ENCODE measurements around the gene SLC2A1. TPM values are rescaled to one million over a fixed set of nuclear protein-coding genes. Genes with fewer than 3 reads are reported as not detected.

The SLC2A1 gene
- total RNA-seq, 1 experiment from 2014 or later = 90.9 TPM

- H3K36me3 ChIP-seq (replicated peaks; ENCODE audit: control insufficient read depth, insufficient read depth, low read length) = peaks cover 58% of the 10 kb centered on the region
- no peaks in the 10 kb centered on the region for H3K27me3 ChIP-seq (ENCODE audit: control insufficient read depth, insufficient read depth, low read length)
- H3K4me3 ChIP-seq (ENCODE audit: insufficient read depth, low read depth, low read length) = no peak overlapping the region
- DNase-seq = no peak
Measured at GRCh38 chr1:42935313-42935895, 23.3 kb downstream of the SLC2A1 start.

GRCh38 chr1:42934541-42935312, 23.9 kb downstream of the SLC2A1 start:
- Histone ChIP-seq H3K27me3 (ENCODE audit: control insufficient read depth, insufficient read depth, low read length) (no peaks in the 10 kb centered on the region), H3K4me3 (ENCODE audit: insufficient read depth, low read depth, low read length) (no peak overlapping the region), H3K36me3 (replicated peaks; ENCODE audit: control insufficient read depth, insufficient read depth, low read length) (peaks cover 61% of the 10 kb centered on the region)
- DNase-seq = peak; percentile 11

GRCh38 chr1:42933610-42934491, 24.8 kb downstream of the SLC2A1 start:
- peak; percentile 13 for DNase-seq
- no peak overlapping the region for H3K4me3 ChIP-seq (ENCODE audit: insufficient read depth, low read depth, low read length)
- H3K36me3 ChIP-seq (replicated peaks; ENCODE audit: control insufficient read depth, insufficient read depth, low read length) = peaks cover 66% of the 10 kb centered on the region
- H3K27me3 ChIP-seq (ENCODE audit: control insufficient read depth, insufficient read depth, low read length) = no peaks in the 10 kb centered on the region

- Histone ChIP-seq H3K36me3 (replicated peaks; ENCODE audit: control insufficient read depth, insufficient read depth, low read length) (peaks cover 68% of the 10 kb centered on the region), H3K4me3 (ENCODE audit: insufficient read depth, low read depth, low read length) (no peak overlapping the region), H3K27me3 (ENCODE audit: control insufficient read depth, insufficient read depth, low read length) (no peaks in the 10 kb centered on the region)
- DNase-seq = peak; percentile 20
Measured at GRCh38 chr1:42933060-42933586, 25.5 kb downstream of the SLC2A1 start.

GRCh38 chr1:42932442-42932941, 26.2 kb downstream of the SLC2A1 start:
- H3K36me3 ChIP-seq (replicated peaks; ENCODE audit: control insufficient read depth, insufficient read depth, low read length) = peaks cover 69% of the 10 kb centered on the region
- DNase-seq = no peak
- no peak overlapping the region for H3K4me3 ChIP-seq (ENCODE audit: insufficient read depth, low read depth, low read length)
- H3K27me3 ChIP-seq (ENCODE audit: control insufficient read depth, insufficient read depth, low read length) = no peaks in the 10 kb centered on the region

GRCh38 chr1:42931911-42932422, 26.7 kb downstream of the SLC2A1 start:
- Histone ChIP-seq H3K4me3 (ENCODE audit: insufficient read depth, low read depth, low read length) (no peak overlapping the region), H3K36me3 (replicated peaks; ENCODE audit: control insufficient read depth, insufficient read depth, low read length) (peaks cover 70% of the 10 kb centered on the region), H3K27me3 (ENCODE audit: control insufficient read depth, insufficient read depth, low read length) (no peaks in the 10 kb centered on the region)
- peak; percentile 68 for DNase-seq

GRCh38 chr1:42931108-42931539, 27.5 kb downstream of the SLC2A1 start:
- peaks cover 71% of the 10 kb centered on the region for H3K36me3 ChIP-seq (replicated peaks; ENCODE audit: control insufficient read depth, insufficient read depth, low read length)
- H3K4me3 ChIP-seq (ENCODE audit: insufficient read depth, low read depth, low read length) = no peak overlapping the region
- no peaks in the 10 kb centered on the region for H3K27me3 ChIP-seq (ENCODE audit: control insufficient read depth, insufficient read depth, low read length)
- DNase-seq = peak; percentile 96

GRCh38 chr1:42930178-42931107, 28.2 kb downstream of the SLC2A1 start:
- H3K36me3 ChIP-seq (replicated peaks; ENCODE audit: control insufficient read depth, insufficient read depth, low read length) = peaks cover 72% of the 10 kb centered on the region
- no peak overlapping the region for H3K4me3 ChIP-seq (ENCODE audit: insufficient read depth, low read depth, low read length)
- H3K27me3 ChIP-seq (ENCODE audit: control insufficient read depth, insufficient read depth, low read length) = no peaks in the 10 kb centered on the region
- DNase-seq = peak; percentile 23

- H3K27me3 ChIP-seq (ENCODE audit: control insufficient read depth, insufficient read depth, low read length) = no peaks in the 10 kb centered on the region
- no peak overlapping the region for H3K4me3 ChIP-seq (ENCODE audit: insufficient read depth, low read depth, low read length)
- peak; percentile 39 for DNase-seq
- H3K36me3 ChIP-seq (replicated peaks; ENCODE audit: control insufficient read depth, insufficient read depth, low read length) = peaks cover 69% of the 10 kb centered on the region
Measured at GRCh38 chr1:42929434-42930177, 29.1 kb downstream of the SLC2A1 start.

- H3K36me3 ChIP-seq (replicated peaks; ENCODE audit: control insufficient read depth, insufficient read depth, low read length) = peaks cover 64% of the 10 kb centered on the region
- H3K27me3 ChIP-seq (ENCODE audit: control insufficient read depth, insufficient read depth, low read length) = no peaks in the 10 kb centered on the region
- peak; percentile 22 for DNase-seq
- H3K4me3 ChIP-seq (ENCODE audit: insufficient read depth, low read depth, low read length) = no peak overlapping the region
Measured at GRCh38 chr1:42928859-42929258, 29.8 kb downstream of the SLC2A1 start.

- Histone ChIP-seq H3K27me3 (ENCODE audit: control insufficient read depth, insufficient read depth, low read length) (no peaks in the 10 kb centered on the region), H3K36me3 (replicated peaks; ENCODE audit: control insufficient read depth, insufficient read depth, low read length) (peaks cover 58% of the 10 kb centered on the region), H3K4me3 (ENCODE audit: insufficient read depth, low read depth, low read length) (no peak overlapping the region)
- peak; percentile 29 for DNase-seq
Measured at GRCh38 chr1:42927920-42928505, 30.7 kb downstream of the SLC2A1 start.

- no peaks in the 10 kb centered on the region for H3K27me3 ChIP-seq (ENCODE audit: control insufficient read depth, insufficient read depth, low read length)
- H3K36me3 ChIP-seq (replicated peaks; ENCODE audit: control insufficient read depth, insufficient read depth, low read length) = peaks cover 54% of the 10 kb centered on the region
- DNase-seq = peak; percentile 10
- no peak overlapping the region for H3K4me3 ChIP-seq (ENCODE audit: insufficient read depth, low read depth, low read length)
Measured at GRCh38 chr1:42927274-42927841, 31.3 kb downstream of the SLC2A1 start.

All from H7 (cell line).